B cell (primary cell): ENCODE data around the gene POM121L2. TPM values are rescaled to one million over a fixed set of nuclear protein-coding genes. Genes with fewer than 3 reads are reported as not detected.

Experiments
- ATAC-seq: fragments of 200-7000 bp; cut with Tn5 transposase; one replicate; pipeline ENCODE4 v1.10.0; 2021; ENCODE audit warnings: low read depth, mild to moderate bottlenecking, moderate number of reproducible peaks, moderate library complexity
- CTCF ChIA-PET: fragments of 350-600 bp; sonication (Branson Sonifier 250); formaldehyde crosslinking; loops from one replicate; lab custom pipeline; 2021; ENCODE audit warnings: antibody characterized with exemption, inconsistent platforms; lab: Charles Lee
- POLR2A ChIA-PET: fragments of 350-600 bp; sonication (Branson Sonifier 250); formaldehyde crosslinking; loops from one replicate; lab custom pipeline; 2021; ENCODE audit warnings: antibody characterized with exemption; lab: Charles Lee
- DNase-seq: peaks from one replicate; pipeline ENCODE4 v3.0.0; 2013
- H2AFZ ChIP-seq: 2 replicates; pipeline ENCODE4 v1.6.1; 2012; ENCODE audit warnings: mild to moderate bottlenecking, low read depth, low read length; ENCODE audit not compliant: insufficient read depth, poor library complexity, severe bottlenecking
- H3K27ac ChIP-seq, 2 donors: 1 replicate in 1 of 2; 2 replicates in 1 of 2; pipeline ENCODE4 v1.5.1; 2012 to 2013; ENCODE audit warnings: low read length in 2 of 2, mild to moderate bottlenecking in 2 of 2, moderate library complexity in 1 of 2
- H3K27me3 ChIP-seq, 4 experiments: fragments of 200-600 bp in 1 of 4; sonication (generic) in 1 of 4; replicated peaks in 1 of 4; 1 replicate in 2 of 4; 2 replicates in 2 of 4; pipeline versions ENCODE4 v1.6.1 to v1.7.0; 2013 to 2016; ENCODE audit warnings: low read length in 3 of 4, mild to moderate bottlenecking in 2 of 4, mixed read lengths in 1 of 4, moderate library complexity in 1 of 4; ENCODE audit not compliant: insufficient read depth in 4 of 4, control insufficient read depth in 3 of 4; ENCODE audit errors: control extremely low read depth in 1 of 4
- H3K36me3 ChIP-seq, 2 experiments: replicated peaks in 1 of 2; 1 replicate in 1 of 2; 2 replicates in 1 of 2; pipeline versions ENCODE4 v1.6.1 to v1.7.1; 2013; ENCODE audit warnings: low read length in 1 of 2; ENCODE audit not compliant: insufficient read depth in 2 of 2, control insufficient read depth in 1 of 2; ENCODE audit errors: control extremely low read depth in 1 of 2, extremely low read depth in 1 of 2
- H3K4me1 ChIP-seq, 2 donors: fragments of 200-600 bp in 1 of 2; sonication (generic) in 1 of 2; 1 replicate in 1 of 2; 2 replicates in 1 of 2; pipeline versions ENCODE4 v1.5.1 to v1.6.1; 2013 to 2017; ENCODE audit warnings: low read length in 2 of 2; ENCODE audit not compliant: control insufficient read depth in 2 of 2, insufficient read depth in 2 of 2
- H3K4me2 ChIP-seq: replicated peaks from 2 replicates; pipeline ENCODE3; 2012; ENCODE audit warnings: mild to moderate bottlenecking, low read depth, low read length; ENCODE audit not compliant: poor library complexity, severe bottlenecking
- H3K4me3 ChIP-seq, 5 experiments: fragments of 200-600 bp in 1 of 5; sonication (generic) in 1 of 5; 1 replicate in 3 of 5; 2 replicates in 2 of 5; pipeline versions ENCODE4 v1.5.1 to v1.7.0; 2011 to 2016; ENCODE audit warnings: low read length in 4 of 5, mild to moderate bottlenecking in 4 of 5, low read depth in 2 of 5, control low read depth in 1 of 5, moderate library complexity in 1 of 5; ENCODE audit not compliant: insufficient read depth in 1 of 5; ENCODE audit errors: control extremely low read depth in 1 of 5, extremely low read depth in 1 of 5
- H3K79me2 ChIP-seq: fragments of 200-600 bp; sonication (generic); one replicate; pipeline ENCODE4 v1.6.0; 2016; ENCODE audit warnings: low read length; ENCODE audit not compliant: control insufficient read depth, insufficient read depth
- H3K9ac ChIP-seq: fragments of 200-600 bp; sonication (generic); 2 replicates; pipeline ENCODE4 v1.6.1; 2017; ENCODE audit warnings: mild to moderate bottlenecking, low read length, moderate library complexity
- H3K9me3 ChIP-seq, 3 donors: one replicate each; pipeline versions ENCODE4 v1.6.1 to v1.7.1; 2013; ENCODE audit warnings: low read length in 2 of 3; ENCODE audit not compliant: control insufficient read depth in 2 of 3, insufficient read depth in 1 of 3; ENCODE audit errors: control extremely low read depth in 1 of 3
- H4K20me1 ChIP-seq: 2 replicates; pipeline ENCODE4 v1.6.0; 2012; ENCODE audit warnings: mild to moderate bottlenecking, low read length; ENCODE audit not compliant: insufficient read depth, control insufficient read depth, poor library complexity, severe bottlenecking
- H3K27ac Mint-ChIP-seq: one replicate; pipeline ENCODE4 v1.8.0; 2021; ENCODE audit warnings: mixed read lengths
- H3K27me3 Mint-ChIP-seq: one replicate; pipeline ENCODE4 v1.8.0; 2021; ENCODE audit warnings: mixed read lengths
- H3K4me1 Mint-ChIP-seq: one replicate; pipeline ENCODE4 v1.8.0; 2021; ENCODE audit warnings: mixed read lengths
- H3K4me3 Mint-ChIP-seq: one replicate; pipeline ENCODE4 v1.8.0; 2021; ENCODE audit warnings: mixed read lengths
- H3K9me3 Mint-ChIP-seq: one replicate; pipeline ENCODE4 v1.8.0; 2022; ENCODE audit warnings: mixed read lengths; ENCODE audit not compliant: insufficient read depth
- EZH2 ChIP-seq: IDR thresholded peaks from 2 replicates; pipeline ENCODE4 v1.6.1; 2012; ENCODE audit warnings: borderline replicate concordance, low read depth, mild to moderate bottlenecking, moderate library complexity, low read length; ENCODE audit not compliant: insufficient read depth, poor library complexity, severe bottlenecking
- WGBS: methylation state at CpG from one replicate; pipeline ENCODE4 v1.1.5; 2013; ENCODE audit warnings: missing lambda C conversion rate; ENCODE audit not compliant: insufficient coverage; 5-methylcytosine and 5-hydroxymethylcytosine counted together
- intact Hi-C: fragments of 100-400 bp; cut with micrococcal nuclease; formaldehyde crosslinking; loops from one replicate; pipeline ENCODE4 v1.10.0; 2022
- polyA plus RNA-seq: library from polyadenylated mRNA; depleted of rRNA; stranded (reverse); fragments of >200 nt; gene quantifications from 2 replicates; pipeline ENCODE4 v1.2.3, GENCODE V29; 2012
- total RNA-seq, 2 donors: library from RNA; stranded (reverse); fragments of 120-200 nt in 1 of 2; gene quantifications; 1 replicate in 1 of 2; 2 replicates in 1 of 2; pipeline versions ENCODE4 v1.2.3 to v1.2.4, GENCODE V29; 2013 to 2022
- TF ChIP-seq, protein P1 (sequence below): fragments of 200-600 bp; IDR thresholded peaks from one replicate; pipeline ENCODE4 v1.8.0; 2022; ENCODE audit warnings: antibody characterized with exemption, mild to moderate bottlenecking

POM121L2 gene
- total and polyA plus RNA-seq, 2 donors (not counting 1 experiment from before 2014, with no cell fraction given), result not detected

DNA sequence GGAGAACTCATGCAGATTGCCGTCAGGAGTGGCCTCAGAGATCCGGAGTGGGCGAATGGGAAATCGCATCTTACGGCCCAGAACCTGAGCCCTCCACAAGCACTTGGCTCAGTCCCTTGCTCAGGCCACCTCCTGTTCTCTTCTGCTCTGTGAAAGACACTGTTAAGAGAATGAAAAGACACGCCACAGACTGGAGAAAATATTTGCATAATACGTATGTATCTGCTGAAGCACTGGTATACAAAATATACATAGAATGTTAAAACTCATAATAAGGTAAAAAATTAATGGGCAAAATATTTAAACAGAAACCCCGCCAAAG, 838 bp upstream of the POM121L2 start:
- no peak for DNase-seq
- Histone ChIP-seq H3K27ac (no peak overlapping the region), H4K20me1 (no peaks in the 10 kb centered on the region), H3K4me3 (peak overlapping the region in 4 of 5 experiments; percentile 58 to 69 (median 65)), H3K79me2 (no peaks in the 10 kb centered on the region), H3K9ac (peak overlapping the region; percentile 75), H2AFZ (peak overlapping the region; percentile 86), H3K27me3 (peaks cover 0 to 54% (median 38%) of the 10 kb centered on the region in 4 experiments), H3K36me3 (no peaks in the 10 kb centered on the region), H3K4me2 (peak overlapping the region; percentile 92), H3K9me3 (peaks cover 0 to 9% (median 0%) of the 10 kb centered on the region in 3 donors), H3K4me1 (peaks cover 12 to 13% of the 10 kb centered on the region in 2 donors)
- ChIA-PET CTCF (interaction anchor here (0.5 to 2.1 kb wide), 29 partner anchors 9 to 597 kb away, joined by 3 to 12 read pairs (median 4); a partner anchor contains a TSS), POLR2A (interaction anchor here (1.0 kb wide), 1 partner anchor 556 kb away, joined by 4 read pairs; no protein-coding TSS in a partner anchor)
- Mint-ChIP-seq H3K27ac (no peak overlapping the region), H3K4me1 (peaks cover 13% of the 10 kb centered on the region), H3K4me3 (peak overlapping the region; percentile 88), H3K27me3 (peaks cover 69% of the 10 kb centered on the region), H3K9me3 (no peaks in the 10 kb centered on the region)
- WGBS, result 0% methylated on average over 5 of the region's 8 CpGs
- ATAC-seq, result no peak
- no peak for TF ChIP-seq EZH2
- TF ChIP-seq, protein P1, sequence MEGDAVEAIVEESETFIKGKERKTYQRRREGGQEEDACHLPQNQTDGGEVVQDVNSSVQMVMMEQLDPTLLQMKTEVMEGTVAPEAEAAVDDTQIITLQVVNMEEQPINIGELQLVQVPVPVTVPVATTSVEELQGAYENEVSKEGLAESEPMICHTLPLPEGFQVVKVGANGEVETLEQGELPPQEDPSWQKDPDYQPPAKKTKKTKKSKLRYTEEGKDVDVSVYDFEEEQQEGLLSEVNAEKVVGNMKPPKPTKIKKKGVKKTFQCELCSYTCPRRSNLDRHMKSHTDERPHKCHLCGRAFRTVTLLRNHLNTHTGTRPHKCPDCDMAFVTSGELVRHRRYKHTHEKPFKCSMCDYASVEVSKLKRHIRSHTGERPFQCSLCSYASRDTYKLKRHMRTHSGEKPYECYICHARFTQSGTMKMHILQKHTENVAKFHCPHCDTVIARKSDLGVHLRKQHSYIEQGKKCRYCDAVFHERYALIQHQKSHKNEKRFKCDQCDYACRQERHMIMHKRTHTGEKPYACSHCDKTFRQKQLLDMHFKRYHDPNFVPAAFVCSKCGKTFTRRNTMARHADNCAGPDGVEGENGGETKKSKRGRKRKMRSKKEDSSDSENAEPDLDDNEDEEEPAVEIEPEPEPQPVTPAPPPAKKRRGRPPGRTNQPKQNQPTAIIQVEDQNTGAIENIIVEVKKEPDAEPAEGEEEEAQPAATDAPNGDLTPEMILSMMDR, result peak; percentile 48
- intact Hi-C loops, result loop anchor here (1.0 to 5.0 kb wide), 5 partner anchors 125 to 579 kb away; a partner anchor contains a TSS

DNA sequence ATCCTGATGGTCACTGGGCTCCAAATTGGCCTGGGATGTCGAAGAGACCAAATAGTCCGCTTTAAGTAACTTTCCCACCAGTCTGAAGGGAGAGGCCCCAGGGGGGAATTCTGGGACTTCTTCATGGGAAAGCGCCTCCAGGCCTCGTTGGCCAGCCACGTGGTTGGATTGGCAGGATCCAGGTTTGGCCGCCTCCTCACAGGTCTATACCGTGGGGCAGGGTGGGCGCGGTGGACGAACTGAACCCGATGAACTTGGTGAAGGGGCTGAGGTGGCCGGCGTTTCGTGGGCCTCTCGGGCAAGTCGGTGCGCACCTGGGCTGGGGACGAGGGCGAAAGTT, 297 bp downstream of the POM121L2 start:
- no peaks in the 10 kb centered on the region for H3K79me2 ChIP-seq
- H2AFZ ChIP-seq, result peak overlapping the region; percentile 86
- peaks cover 0 to 9% (median 0%) of the 10 kb centered on the region in 3 donors for H3K9me3 ChIP-seq
- no peaks in the 10 kb centered on the region for H4K20me1 ChIP-seq
- intact Hi-C loops, result loop anchor here (1.0 to 5.0 kb wide), 5 partner anchors 123 to 581 kb away; a partner anchor contains a TSS
- H3K27me3 Mint-ChIP-seq, result peaks cover 73% of the 10 kb centered on the region
- no peak overlapping the region for H3K27ac ChIP-seq
- H3K9me3 Mint-ChIP-seq, result no peaks in the 10 kb centered on the region
- peak overlapping the region; percentile 92 for H3K4me2 ChIP-seq
- peak overlapping the region; percentile 75 for H3K9ac ChIP-seq
- ChIA-PET POLR2A (interaction anchor here (1.0 kb wide), 1 partner anchor 557 kb away, joined by 4 read pairs; no protein-coding TSS in a partner anchor), CTCF (interaction anchor here (0.9 to 2.1 kb wide), 9 partner anchors 101 to 583 kb away, joined by 3 to 10 read pairs (median 4); no protein-coding TSS in a partner anchor)
- H3K36me3 ChIP-seq, result no peaks in the 10 kb centered on the region
- H3K4me3 Mint-ChIP-seq, result peak overlapping the region; percentile 88
- H3K27me3 ChIP-seq, result peaks cover 0 to 59% (median 40%) of the 10 kb centered on the region in 4 experiments
- H3K4me1 Mint-ChIP-seq, result peaks cover 13% of the 10 kb centered on the region
- H3K4me3 ChIP-seq, result peak overlapping the region in 2 of 5 experiments; percentile 62 to 69
- 26% methylated on average over 19 of the region's 19 CpGs for WGBS
- ATAC-seq (no peak), DNase-seq (no peak)
- H3K4me1 ChIP-seq, result peaks cover 12 to 13% of the 10 kb centered on the region in 2 donors
- H3K27ac Mint-ChIP-seq, result no peak overlapping the region
- no peak for TF ChIP-seq EZH2
- TF ChIP-seq, protein P1, result no peak
